H9 (cell line): Measurements from ENCODE around the gene C5orf46. TPM values are rescaled to one million over a fixed set of nuclear protein-coding genes. Genes with fewer than 3 reads are reported as not detected.

ENCODE experiments used
- DNase-seq: peaks from one replicate; pipeline ENCODE4 v3.0.0-alpha.2; 2017
- H2AFZ ChIP-seq: one replicate; pipeline ENCODE4 v1.6.1; 2013; ENCODE audit warnings: mild to moderate bottlenecking, low read length, control low read depth, moderate library complexity
- H2AK5ac ChIP-seq: 2 replicates; pipeline ENCODE4 v1.6.1; 2013; ENCODE audit warnings: low read length, control low read depth, mixed read lengths; ENCODE audit not compliant: insufficient read length
- H2BK120ac ChIP-seq: one replicate; pipeline ENCODE4 v1.6.1; 2013; ENCODE audit warnings: low read depth, mild to moderate bottlenecking, low read length, control low read depth, inconsistent platforms; ENCODE audit not compliant: poor library complexity, severe bottlenecking
- H2BK12ac ChIP-seq: 2 replicates; pipeline ENCODE4 v1.6.1; 2013; ENCODE audit warnings: low read length, control low read depth, mixed read lengths, low read depth; ENCODE audit not compliant: insufficient read length
- H2BK15ac ChIP-seq: 2 replicates; pipeline ENCODE4 v1.6.1; 2013; ENCODE audit warnings: low read depth, low read length, control low read depth
- H2BK20ac ChIP-seq: one replicate; pipeline ENCODE4 v1.6.1; 2013; ENCODE audit warnings: low read depth, mild to moderate bottlenecking, low read length, control low read depth, inconsistent platforms; ENCODE audit not compliant: poor library complexity, severe bottlenecking
- H2BK5ac ChIP-seq: 2 replicates; pipeline ENCODE4 v1.6.1; 2013; ENCODE audit warnings: low read length, control low read depth, mixed read lengths; ENCODE audit not compliant: insufficient read length
- H3K14ac ChIP-seq: 2 replicates; pipeline ENCODE4 v1.6.1; 2013; ENCODE audit warnings: low read length, control low read depth; ENCODE audit not compliant: insufficient read depth
- H3K18ac ChIP-seq: 2 replicates; pipeline ENCODE4 v1.6.1; 2013; ENCODE audit warnings: low read depth, mild to moderate bottlenecking, mixed read lengths, low read length, control low read depth; ENCODE audit not compliant: insufficient read length
- H3K23ac ChIP-seq: 2 replicates; pipeline ENCODE4 v1.6.1; 2013; ENCODE audit warnings: low read length, control low read depth, mixed read lengths, low read depth; ENCODE audit not compliant: insufficient read length
- H3K23me2 ChIP-seq: 2 replicates; pipeline ENCODE4 v1.6.1; 2013; ENCODE audit warnings: low read depth, mild to moderate bottlenecking, mixed read lengths, low read length, control low read depth; ENCODE audit not compliant: insufficient read length, poor library complexity, severe bottlenecking
- H3K27ac ChIP-seq: 2 replicates; pipeline ENCODE4 v1.5.1; 2013; ENCODE audit warnings: low read length, control low read depth, mixed read lengths, low read depth; ENCODE audit not compliant: insufficient read length
- H3K27me3 ChIP-seq: 2 replicates; pipeline ENCODE4 v1.6.1; 2013; ENCODE audit warnings: low read length, control low read depth, inconsistent platforms; ENCODE audit not compliant: insufficient read depth
- H3K4ac ChIP-seq: 2 replicates; pipeline ENCODE4 v1.6.1; 2013; ENCODE audit warnings: low read depth, mild to moderate bottlenecking, control low read depth, inconsistent platforms, low read length, moderate library complexity
- H3K4me1 ChIP-seq: 2 replicates; pipeline ENCODE4 v1.6.1; 2013; ENCODE audit warnings: low read length, control low read depth, inconsistent platforms; ENCODE audit not compliant: insufficient read depth
- H3K4me2 ChIP-seq: 2 replicates; pipeline ENCODE4 v1.6.1; 2013; ENCODE audit warnings: low read length, control low read depth, mixed read lengths; ENCODE audit not compliant: insufficient read length, insufficient read depth
- H3K56ac ChIP-seq: 2 replicates; pipeline ENCODE4 v1.6.1; 2013; ENCODE audit warnings: low read depth, mild to moderate bottlenecking, mixed read lengths, low read length, control low read depth; ENCODE audit not compliant: insufficient read length
- H3K79me1 ChIP-seq: 2 replicates; pipeline ENCODE4 v1.6.1; 2013; ENCODE audit warnings: low read depth, mild to moderate bottlenecking, moderate library complexity, low read length, control low read depth, inconsistent platforms; ENCODE audit not compliant: insufficient read depth, poor library complexity, severe bottlenecking
- H3K79me2 ChIP-seq: 2 replicates; pipeline ENCODE4 v1.6.1; 2013; ENCODE audit warnings: low read length, control low read depth, inconsistent platforms; ENCODE audit not compliant: insufficient read depth
- H3K9ac ChIP-seq: 2 replicates; pipeline ENCODE4 v1.6.1; 2013; ENCODE audit warnings: low read length, control low read depth, mixed read lengths; ENCODE audit not compliant: insufficient read length; ENCODE audit errors: extremely low read depth
- H3K9me3 ChIP-seq: one replicate; pipeline ENCODE4 v1.6.1; 2013; ENCODE audit warnings: low read depth, low read length, inconsistent platforms; ENCODE audit not compliant: control insufficient read depth
- H3T11ph ChIP-seq: one replicate; pipeline ENCODE4 v1.6.1; 2013; ENCODE audit warnings: mild to moderate bottlenecking, low read length, control low read depth, inconsistent platforms
- H4K20me1 ChIP-seq: one replicate; pipeline ENCODE4 v1.6.1; 2013; ENCODE audit not compliant: control insufficient read depth, insufficient read length, insufficient read depth
- H4K5ac ChIP-seq: 2 replicates; pipeline ENCODE4 v1.6.1; 2013; ENCODE audit warnings: low read depth, mild to moderate bottlenecking, mixed read lengths, low read length, control low read depth; ENCODE audit not compliant: insufficient read length
- H4K8ac ChIP-seq: replicated peaks from 2 replicates; pipeline ENCODE4 v1.6.1; 2013; ENCODE audit warnings: low read length, control low read depth, mixed read lengths, low read depth; ENCODE audit not compliant: insufficient read length
- H4K91ac ChIP-seq: 2 replicates; pipeline ENCODE4 v1.6.1; 2013; ENCODE audit warnings: low read depth, mild to moderate bottlenecking, moderate library complexity, mixed read lengths, low read length, control low read depth; ENCODE audit not compliant: insufficient read length
- H3K27ac Mint-ChIP-seq, 3 experiments: 2 replicates in 2 of 3; 3 replicates in 1 of 3; pipeline ENCODE4 v1.8.0; 2020 to 2021; ENCODE audit warnings: mixed read lengths in 3 of 3, mild to moderate bottlenecking in 1 of 3, moderate library complexity in 1 of 3
- H3K27me3 Mint-ChIP-seq: 2 replicates; pipeline ENCODE4 v1.8.0; 2021; ENCODE audit warnings: low read depth, mild to moderate bottlenecking, moderate library complexity, mixed read lengths
- H3K36me3 Mint-ChIP-seq, 3 experiments: 2 replicates in 2 of 3; 3 replicates in 1 of 3; pipeline ENCODE4 v1.8.0; 2020 to 2021; ENCODE audit warnings: low read depth in 3 of 3, mixed read lengths in 3 of 3; ENCODE audit not compliant: insufficient read depth in 1 of 3
- H3K4me1 Mint-ChIP-seq, 2 experiments: 2 replicates each; pipeline ENCODE4 v1.8.0; 2020; ENCODE audit warnings: mixed read lengths in 2 of 2
- H3K4me3 Mint-ChIP-seq, 2 experiments: 2 replicates in 1 of 2; 3 replicates in 1 of 2; pipeline ENCODE4 v1.8.0; 2020 to 2021; ENCODE audit warnings: mild to moderate bottlenecking in 2 of 2, mixed read lengths in 2 of 2, moderate library complexity in 1 of 2
- H3K9me3 Mint-ChIP-seq, 2 experiments: 2 replicates in 1 of 2; 3 replicates in 1 of 2; pipeline ENCODE4 v1.8.0; 2020; ENCODE audit warnings: mild to moderate bottlenecking in 2 of 2, mixed read lengths in 2 of 2, moderate library complexity in 1 of 2
- WGBS: extraction: QIAGEN DNeasy Blood & Tissue Kit; methylation state at CpG from one replicate; pipeline ENCODE4 v1.1.7; 2013; ENCODE audit warnings: missing lambda C conversion rate, low lambda C conversion rate, mixed read lengths; ENCODE audit not compliant: insufficient read length; ENCODE audit errors: extremely low coverage; 5-methylcytosine and 5-hydroxymethylcytosine counted together
- total RNA-seq: library from RNA; stranded (reverse); gene quantifications from 2 replicates; pipeline ENCODE4 v1.2.1, GENCODE V29; 2021
- TF ChIP-seq, protein P1 (sequence below): fragments of 200-600 bp; sonication (generic); conservative IDR thresholded peaks from 3 replicates; pipeline ENCODE4 v1.8.0; 2021; ENCODE audit warnings: antibody characterized with exemption, mild to moderate bottlenecking

C5orf46 gene
- total RNA-seq, 1 experiment from 2014 or later = not detected

DNA sequence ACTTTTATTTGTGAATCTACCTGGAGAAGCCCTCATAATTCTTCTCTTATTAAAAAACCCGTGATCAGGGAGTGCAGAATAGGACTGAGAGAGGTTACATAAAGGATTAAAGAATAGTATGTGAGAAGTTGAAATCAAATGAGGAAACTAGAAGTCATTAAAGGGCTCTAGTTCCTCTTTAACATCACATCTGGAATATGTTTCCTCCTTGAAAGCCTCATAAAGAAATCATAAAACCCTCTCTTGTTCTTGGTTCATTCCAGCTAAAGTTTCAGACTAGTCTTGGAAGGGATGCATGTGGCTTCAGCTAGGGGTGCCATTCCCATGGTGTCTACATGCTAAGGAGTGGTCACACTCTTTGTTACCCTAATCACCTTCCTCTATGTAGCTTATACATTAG lies 5.7 kb upstream of the C5orf46 start:
- Histone ChIP-seq H3K56ac (no peak overlapping the region), H4K20me1 (peaks cover 2% of the 10 kb centered on the region), H3K27ac (no peak overlapping the region), H4K91ac (no peak overlapping the region), H3K79me1 (no peaks in the 10 kb centered on the region), H2BK120ac (no peak overlapping the region), H3K9me3 (no peaks in the 10 kb centered on the region), H2BK5ac (no peak overlapping the region), H2BK12ac (no peak overlapping the region), H3K23me2 (no peaks in the 10 kb centered on the region), H3K14ac (no peak overlapping the region), H3K9ac (no peak overlapping the region), H3T11ph (no peak overlapping the region), H3K27me3 (no peaks in the 10 kb centered on the region), H4K8ac (no peak overlapping the region), H3K23ac (no peak overlapping the region), H2AK5ac (no peak overlapping the region), H2BK15ac (no peak overlapping the region), H3K18ac (no peak overlapping the region), H3K4ac (no peak overlapping the region), H3K4me2 (no peak overlapping the region), H2AFZ (no peak overlapping the region), H4K5ac (no peak overlapping the region), H3K79me2 (no peaks in the 10 kb centered on the region), H2BK20ac (no peak overlapping the region), H3K4me1 (no peaks in the 10 kb centered on the region)
- no peak for DNase-seq
- WGBS = no CpG with 5 or more reads among the region's 1 CpG
- H3K27me3 Mint-ChIP-seq = no peaks in the 10 kb centered on the region
- TF ChIP-seq, protein P1, sequence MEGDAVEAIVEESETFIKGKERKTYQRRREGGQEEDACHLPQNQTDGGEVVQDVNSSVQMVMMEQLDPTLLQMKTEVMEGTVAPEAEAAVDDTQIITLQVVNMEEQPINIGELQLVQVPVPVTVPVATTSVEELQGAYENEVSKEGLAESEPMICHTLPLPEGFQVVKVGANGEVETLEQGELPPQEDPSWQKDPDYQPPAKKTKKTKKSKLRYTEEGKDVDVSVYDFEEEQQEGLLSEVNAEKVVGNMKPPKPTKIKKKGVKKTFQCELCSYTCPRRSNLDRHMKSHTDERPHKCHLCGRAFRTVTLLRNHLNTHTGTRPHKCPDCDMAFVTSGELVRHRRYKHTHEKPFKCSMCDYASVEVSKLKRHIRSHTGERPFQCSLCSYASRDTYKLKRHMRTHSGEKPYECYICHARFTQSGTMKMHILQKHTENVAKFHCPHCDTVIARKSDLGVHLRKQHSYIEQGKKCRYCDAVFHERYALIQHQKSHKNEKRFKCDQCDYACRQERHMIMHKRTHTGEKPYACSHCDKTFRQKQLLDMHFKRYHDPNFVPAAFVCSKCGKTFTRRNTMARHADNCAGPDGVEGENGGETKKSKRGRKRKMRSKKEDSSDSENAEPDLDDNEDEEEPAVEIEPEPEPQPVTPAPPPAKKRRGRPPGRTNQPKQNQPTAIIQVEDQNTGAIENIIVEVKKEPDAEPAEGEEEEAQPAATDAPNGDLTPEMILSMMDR = no peak
- H3K9me3 Mint-ChIP-seq = no peaks in the 10 kb centered on the region
- H3K27ac Mint-ChIP-seq = no peak overlapping the region
- H3K4me3 Mint-ChIP-seq = no peak overlapping the region
- H3K4me1 Mint-ChIP-seq = peaks cover 3% of the 10 kb centered on the region in 2 experiments
- H3K36me3 Mint-ChIP-seq = no peaks in the 10 kb centered on the region
